Fibroblast of lung (primary cell): Measurements from ENCODE around the gene FAM131A.

Experiments
- CTCF ChIP-seq, 2 donors: IDR thresholded peaks in 1 of 2; conservative IDR thresholded peaks in 1 of 2; 1 replicate in 1 of 2; 2 replicates in 1 of 2; pipeline ENCODE4 v1.5.1; 2011 to 2012; ENCODE audit warnings: low read length in 2 of 2, control low read depth in 1 of 2, inconsistent platforms in 1 of 2, low read depth in 1 of 2, mild to moderate bottlenecking in 1 of 2
- EZH2 ChIP-seq: IDR thresholded peaks from 2 replicates; pipeline ENCODE4 v1.5.1; 2012; ENCODE audit warnings: low read length, control low read depth, mild to moderate bottlenecking; ENCODE audit errors: missing control alignments

- no peak for TF ChIP-seq CTCF (conservative IDR thresholded peaks at IDR 0.05 in 1 of 2, IDR thresholded peaks at IDR 0.05 in 1 of 2; ENCODE audit: low read depth in 1 of 2, low read length in 2 of 2)
- no peak for TF ChIP-seq EZH2
Observed at GRCh38 chr3:184320104-184320445, 17.3 kb upstream of the FAM131A start.
